ENCODE data around the gene HOXD11.

DNA sequence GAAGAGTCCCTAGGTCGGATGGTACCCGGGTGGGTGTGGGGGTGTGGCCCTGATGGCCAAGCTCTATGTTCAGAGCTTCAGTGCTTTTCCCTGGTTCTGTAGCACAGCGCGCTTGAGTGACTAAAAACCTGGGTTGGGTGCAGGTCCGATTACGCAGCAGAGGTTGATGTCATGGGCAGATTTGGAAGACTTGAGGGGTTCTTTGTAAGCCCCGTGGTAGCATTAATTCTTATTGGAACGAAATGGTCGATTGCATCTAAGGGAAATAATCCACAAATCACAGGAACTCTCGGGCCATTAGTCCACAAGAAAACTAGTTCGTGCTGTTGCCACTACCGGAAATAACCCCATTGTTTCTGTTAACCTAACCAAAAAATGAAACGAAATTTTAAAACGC, 31.4 kb downstream of the HOXD11 start:
- TF ChIP-seq, protein P1, sequence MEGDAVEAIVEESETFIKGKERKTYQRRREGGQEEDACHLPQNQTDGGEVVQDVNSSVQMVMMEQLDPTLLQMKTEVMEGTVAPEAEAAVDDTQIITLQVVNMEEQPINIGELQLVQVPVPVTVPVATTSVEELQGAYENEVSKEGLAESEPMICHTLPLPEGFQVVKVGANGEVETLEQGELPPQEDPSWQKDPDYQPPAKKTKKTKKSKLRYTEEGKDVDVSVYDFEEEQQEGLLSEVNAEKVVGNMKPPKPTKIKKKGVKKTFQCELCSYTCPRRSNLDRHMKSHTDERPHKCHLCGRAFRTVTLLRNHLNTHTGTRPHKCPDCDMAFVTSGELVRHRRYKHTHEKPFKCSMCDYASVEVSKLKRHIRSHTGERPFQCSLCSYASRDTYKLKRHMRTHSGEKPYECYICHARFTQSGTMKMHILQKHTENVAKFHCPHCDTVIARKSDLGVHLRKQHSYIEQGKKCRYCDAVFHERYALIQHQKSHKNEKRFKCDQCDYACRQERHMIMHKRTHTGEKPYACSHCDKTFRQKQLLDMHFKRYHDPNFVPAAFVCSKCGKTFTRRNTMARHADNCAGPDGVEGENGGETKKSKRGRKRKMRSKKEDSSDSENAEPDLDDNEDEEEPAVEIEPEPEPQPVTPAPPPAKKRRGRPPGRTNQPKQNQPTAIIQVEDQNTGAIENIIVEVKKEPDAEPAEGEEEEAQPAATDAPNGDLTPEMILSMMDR (conservative IDR thresholded peaks at IDR 0.05; ENCODE audit: low read length) = no peak
- TF ChIP-seq EZH2phosphoT487 (IDR thresholded peaks at IDR 0.05; ENCODE audit: borderline replicate concordance, low read depth, low read length) = no peak
